Tibial nerve (tissue), 4 donors: ENCODE data around the gene CCDC47.

Experiments
- CTCF ChIP-seq, 5 experiments: fragments of 200-600 bp in 3 of 5; fragments of 450-650 bp in 2 of 5; sonication (generic) in 3 of 5; IDR thresholded peaks; one replicate each; pipeline ENCODE4 v1.5.1; 2016 to 2019; ENCODE audit warnings: antibody characterized with exemption in 5 of 5, mild to moderate bottlenecking in 3 of 5, moderate library complexity in 2 of 5
- EP300 ChIP-seq, 2 donors: sonication (generic); formaldehyde crosslinking; IDR thresholded peaks; one replicate each; pipeline ENCODE4 v1.6.1; 2017; ENCODE audit warnings: antibody characterized with exemption in 2 of 2, mild to moderate bottlenecking in 1 of 2
- POLR2A ChIP-seq, 2 donors: fragments of 450-650 bp; IDR thresholded peaks; one replicate each; pipeline ENCODE4 v1.6.1; 2017; ENCODE audit warnings: antibody characterized with exemption in 2 of 2, mild to moderate bottlenecking in 2 of 2, moderate library complexity in 2 of 2

- TF ChIP-seq CTCF (IDR thresholded peaks at IDR 0.05) (peak in 4 of 5 experiments; percentile 28 to 54 (median 38)), POLR2A (IDR thresholded peaks at IDR 0.05) (no peak), EP300 (IDR thresholded peaks at IDR 0.05) (peak in 1 of 2 donors; percentile 5)
Observed at GRCh38 chr17:63697341-63698286, 75.8 kb downstream of the CCDC47 start.
